ENCODE results near the gene YWHAG.
"Not testable (repeated sequence)": the region's sequence is repeated elsewhere in the genome, so short reads cannot be mapped to it uniquely, and the experiment has no call there.

YWHAG gene

DNA sequence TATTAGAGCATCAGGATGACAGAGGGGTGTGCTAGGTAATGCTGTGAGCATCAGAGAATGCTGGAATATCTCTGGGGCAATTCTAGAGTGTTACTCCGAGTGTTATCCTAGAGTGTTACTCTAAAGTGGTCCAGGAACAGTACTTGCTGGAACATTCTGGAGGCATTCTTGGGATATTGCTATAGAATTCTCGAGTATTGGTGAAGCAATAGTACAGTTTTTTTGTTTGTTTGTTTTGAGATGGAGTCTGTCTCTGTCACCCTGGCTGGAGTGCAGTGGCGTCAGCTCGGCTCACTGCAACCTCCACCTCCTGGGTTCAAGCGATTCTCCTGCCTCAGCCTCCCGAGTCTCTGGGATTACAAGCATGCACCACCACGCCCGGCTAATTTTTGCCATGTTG, 38.1 kb upstream of the YWHAG start:
- H2AK5ac ChIP-seq (ENCODE audit: low read length): no peak overlapping the region
- H3K27ac ChIP-seq (ENCODE audit: low read depth, low read length): no peak overlapping the region
- H2BK12ac ChIP-seq (ENCODE audit: low read length): no peak overlapping the region
- H3K18ac ChIP-seq (ENCODE audit: low read length): no peak overlapping the region
- no peak overlapping the region for H2BK5ac ChIP-seq (ENCODE audit: low read depth, low read length, poor library complexity)
- H3K4ac ChIP-seq (ENCODE audit: low read depth, low read length): no peak overlapping the region
- peaks cover 3 to 8% of the 10 kb centered on the region in 2 experiments for H3K4me1 ChIP-seq (ENCODE audit: control insufficient read depth in 1 of 2, insufficient read depth in 2 of 2, low read length in 2 of 2)
- H3K79me2 ChIP-seq (ENCODE audit: control insufficient read depth, insufficient read depth, low read length, poor library complexity): peaks cover 3% of the 10 kb centered on the region
- H3K9me3 ChIP-seq (ENCODE audit: insufficient read depth, low read depth, low read length): no peaks in the 10 kb centered on the region
- no peaks in the 10 kb centered on the region for H3K27me3 ChIP-seq (ENCODE audit: insufficient read depth, low read length)
- no peak overlapping the region for H3K4me2 ChIP-seq (ENCODE audit: low read length)
- H2BK120ac ChIP-seq (ENCODE audit: insufficient read depth, low read length, poor library complexity): no peak overlapping the region
- H4K91ac ChIP-seq (ENCODE audit: low read depth, low read length): no peak overlapping the region
- no peak overlapping the region for H3K4me3 ChIP-seq (ENCODE audit: low read depth, low read length)
- DNase-seq: no peak
- no peak overlapping the region for H4K8ac ChIP-seq (ENCODE audit: low read depth, low read length)
- H3K9ac ChIP-seq (ENCODE audit: low read length): no peak overlapping the region
- H4K12ac ChIP-seq (ENCODE audit: low read depth, low read length): no peak overlapping the region
- peaks cover 9% of the 10 kb centered on the region for H3K79me1 ChIP-seq (ENCODE audit: low read length)
- no peak overlapping the region for H3K14ac ChIP-seq (ENCODE audit: low read length)
- H3K23ac ChIP-seq (ENCODE audit: low read length): no peak overlapping the region
- H3K36me3 ChIP-seq (ENCODE audit: control insufficient read depth in 1 of 2, insufficient read depth in 2 of 2, low read length in 2 of 2): no peaks in the 10 kb centered on the region
- no CpG with 5 or more reads among the region's 8 CpGs for WGBS (ENCODE audit: extremely low coverage, insufficient coverage, insufficient read length)
- H2AFZ ChIP-seq (ENCODE audit: insufficient read depth, low read length, poor library complexity): no peak overlapping the region

DNA sequence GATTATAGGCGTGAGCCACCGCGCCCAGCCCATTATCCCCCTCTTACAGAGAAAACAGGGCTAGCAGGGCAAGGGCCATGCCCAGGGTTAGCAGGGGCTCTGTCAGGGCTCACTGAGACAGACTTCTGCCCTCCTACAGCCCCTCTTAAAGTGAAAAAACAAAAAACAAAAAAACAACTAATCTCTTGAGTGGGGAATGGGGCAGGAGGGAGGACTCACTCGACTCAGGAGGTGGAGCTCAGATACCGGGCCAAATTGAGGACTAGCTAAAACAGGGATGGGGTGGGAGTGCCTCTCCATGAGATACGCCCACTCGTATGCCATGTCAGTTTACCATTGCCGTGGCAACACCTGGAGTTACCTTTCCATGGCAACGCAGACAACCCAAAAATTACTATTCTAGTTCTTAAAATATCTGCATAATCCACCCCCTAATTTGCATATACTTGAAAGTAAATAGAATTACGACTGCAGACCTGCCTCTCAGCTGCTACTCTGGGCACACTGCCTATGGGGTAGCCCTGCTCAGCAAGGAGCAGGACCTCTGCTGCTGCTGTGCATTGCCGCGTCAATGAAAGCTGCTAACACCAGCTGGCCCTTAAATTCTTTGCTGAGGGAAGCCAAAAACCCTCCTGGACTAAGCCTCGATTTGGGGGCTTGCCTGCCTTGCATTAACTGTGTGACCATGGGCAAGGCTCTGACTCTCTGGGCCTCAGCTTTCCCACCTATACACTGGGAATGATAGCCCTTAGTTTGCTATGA, 37.4 kb upstream of the YWHAG start:
- Histone ChIP-seq H2BK120ac (ENCODE audit: insufficient read depth, low read length, poor library complexity) (no peak overlapping the region), H3K14ac (ENCODE audit: low read length) (no peak overlapping the region), H3K79me1 (ENCODE audit: low read length) (peaks cover 9% of the 10 kb centered on the region), H2AK5ac (ENCODE audit: low read length) (no peak overlapping the region), H3K36me3 (ENCODE audit: control insufficient read depth in 1 of 2, insufficient read depth in 2 of 2, low read length in 2 of 2) (no peaks in the 10 kb centered on the region), H4K91ac (ENCODE audit: low read depth, low read length) (no peak overlapping the region), H3K4ac (ENCODE audit: low read depth, low read length) (no peak overlapping the region), H3K4me1 (ENCODE audit: control insufficient read depth in 1 of 2, insufficient read depth in 2 of 2, low read length in 2 of 2) (peaks cover 3 to 8% of the 10 kb centered on the region in 2 experiments), H3K9ac (ENCODE audit: low read length) (no peak overlapping the region), H3K18ac (ENCODE audit: low read length) (no peak overlapping the region), H3K79me2 (ENCODE audit: control insufficient read depth, insufficient read depth, low read length, poor library complexity) (peaks cover 3% of the 10 kb centered on the region), H2AFZ (ENCODE audit: insufficient read depth, low read length, poor library complexity) (no peak overlapping the region), H3K27ac (ENCODE audit: low read depth, low read length) (no peak overlapping the region), H3K9me3 (ENCODE audit: insufficient read depth, low read depth, low read length) (no peaks in the 10 kb centered on the region), H3K23ac (ENCODE audit: low read length) (no peak overlapping the region), H2BK12ac (ENCODE audit: low read length) (no peak overlapping the region), H4K8ac (ENCODE audit: low read depth, low read length) (no peak overlapping the region), H3K4me3 (ENCODE audit: low read depth, low read length) (no peak overlapping the region), H2BK5ac (ENCODE audit: low read depth, low read length, poor library complexity) (no peak overlapping the region), H4K12ac (ENCODE audit: low read depth, low read length) (no peak overlapping the region), H3K4me2 (ENCODE audit: low read length) (no peak overlapping the region), H3K27me3 (ENCODE audit: insufficient read depth, low read length) (no peaks in the 10 kb centered on the region)
- no peak for DNase-seq
- WGBS (ENCODE audit: extremely low coverage, insufficient coverage, insufficient read length): no CpG with 5 or more reads among the region's 13 CpGs

DNA sequence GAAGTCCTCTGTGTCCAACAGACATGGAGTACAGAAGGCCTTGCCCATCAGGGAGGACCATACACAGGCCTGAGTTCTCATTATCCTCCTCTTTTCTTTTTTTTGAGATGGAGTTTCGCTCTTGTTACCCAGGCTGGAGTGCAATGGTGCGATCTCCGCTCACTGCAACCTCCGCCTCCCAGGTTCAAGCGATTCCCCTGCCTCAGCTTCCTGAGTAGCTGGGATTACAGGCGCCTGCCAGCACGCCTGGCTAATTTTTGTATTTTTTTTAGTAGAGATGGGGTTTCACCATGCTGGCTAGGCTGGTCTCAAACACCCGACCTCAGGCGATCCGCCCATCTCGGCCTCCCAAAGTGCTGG, 36.8 kb upstream of the YWHAG start:
- H3K14ac ChIP-seq (ENCODE audit: low read length); H2BK120ac ChIP-seq (ENCODE audit: insufficient read depth, low read length, poor library complexity); H3K79me1 ChIP-seq (ENCODE audit: low read length); H3K4ac ChIP-seq (ENCODE audit: low read depth, low read length); H3K4me3 ChIP-seq (ENCODE audit: low read depth, low read length); H4K8ac ChIP-seq (ENCODE audit: low read depth, low read length); DNase-seq; H4K91ac ChIP-seq (ENCODE audit: low read depth, low read length); H3K18ac ChIP-seq (ENCODE audit: low read length); H3K36me3 ChIP-seq (ENCODE audit: control insufficient read depth in 1 of 2, insufficient read depth in 2 of 2, low read length in 2 of 2); H3K9me3 ChIP-seq (ENCODE audit: insufficient read depth, low read depth, low read length); H2BK5ac ChIP-seq (ENCODE audit: low read depth, low read length, poor library complexity); H3K4me1 ChIP-seq (ENCODE audit: control insufficient read depth in 1 of 2, insufficient read depth in 2 of 2, low read length in 2 of 2); H3K23ac ChIP-seq (ENCODE audit: low read length); H2AFZ ChIP-seq (ENCODE audit: insufficient read depth, low read length, poor library complexity); H2BK12ac ChIP-seq (ENCODE audit: low read length); H3K79me2 ChIP-seq (ENCODE audit: control insufficient read depth, insufficient read depth, low read length, poor library complexity); H3K4me2 ChIP-seq (ENCODE audit: low read length); H2AK5ac ChIP-seq (ENCODE audit: low read length); H4K12ac ChIP-seq (ENCODE audit: low read depth, low read length); H3K27me3 ChIP-seq (ENCODE audit: insufficient read depth, low read length); H3K27ac ChIP-seq (ENCODE audit: low read depth, low read length); H3K9ac ChIP-seq (ENCODE audit: low read length): not testable (repeated sequence)
- WGBS (ENCODE audit: extremely low coverage, insufficient coverage, insufficient read length): no CpG with 5 or more reads among the region's 11 CpGs

DNA sequence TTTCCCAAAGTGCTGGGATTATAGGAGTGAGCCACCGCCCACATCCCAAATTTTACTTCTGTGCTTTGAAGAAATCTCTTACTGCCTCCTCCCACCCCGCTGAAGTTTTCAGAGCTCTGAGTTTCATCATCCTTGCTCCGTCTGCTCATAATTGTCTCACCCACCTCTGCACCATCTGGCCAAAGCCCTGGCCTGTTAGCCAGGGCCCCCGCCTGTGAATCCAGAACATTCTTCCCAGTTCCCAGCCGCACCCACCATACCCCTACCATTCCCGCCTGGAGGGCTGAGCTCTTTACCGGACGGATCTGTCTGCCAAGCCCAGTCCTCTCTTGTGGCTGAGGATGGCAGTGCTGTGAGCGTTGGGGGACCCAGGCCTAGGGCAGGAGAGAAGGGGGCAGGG, 36.2 kb upstream of the YWHAG start:
- no peaks in the 10 kb centered on the region for H3K27me3 ChIP-seq (ENCODE audit: insufficient read depth, low read length)
- H3K79me2 ChIP-seq (ENCODE audit: control insufficient read depth, insufficient read depth, low read length, poor library complexity): peaks cover 3% of the 10 kb centered on the region
- H4K12ac ChIP-seq (ENCODE audit: low read depth, low read length): no peak overlapping the region
- H3K23ac ChIP-seq (ENCODE audit: low read length): no peak overlapping the region
- H3K18ac ChIP-seq (ENCODE audit: low read length): no peak overlapping the region
- no peaks in the 10 kb centered on the region for H3K36me3 ChIP-seq (ENCODE audit: control insufficient read depth in 1 of 2, insufficient read depth in 2 of 2, low read length in 2 of 2)
- H2BK5ac ChIP-seq (ENCODE audit: low read depth, low read length, poor library complexity): no peak overlapping the region
- no peak overlapping the region for H3K14ac ChIP-seq (ENCODE audit: low read length)
- WGBS (ENCODE audit: extremely low coverage, insufficient coverage, insufficient read length): no CpG with 5 or more reads among the region's 9 CpGs
- peaks cover 9% of the 10 kb centered on the region for H3K79me1 ChIP-seq (ENCODE audit: low read length)
- no peak for DNase-seq
- no peak overlapping the region for H3K9ac ChIP-seq (ENCODE audit: low read length)
- H2AFZ ChIP-seq (ENCODE audit: insufficient read depth, low read length, poor library complexity): no peak overlapping the region
- no peak overlapping the region for H3K4me3 ChIP-seq (ENCODE audit: low read depth, low read length)
- no peak overlapping the region for H3K4me2 ChIP-seq (ENCODE audit: low read length)
- no peak overlapping the region for H2AK5ac ChIP-seq (ENCODE audit: low read length)
- no peak overlapping the region for H3K4ac ChIP-seq (ENCODE audit: low read depth, low read length)
- H4K91ac ChIP-seq (ENCODE audit: low read depth, low read length): no peak overlapping the region
- H2BK120ac ChIP-seq (ENCODE audit: insufficient read depth, low read length, poor library complexity): no peak overlapping the region
- H4K8ac ChIP-seq (ENCODE audit: low read depth, low read length): no peak overlapping the region
- no peak overlapping the region for H3K27ac ChIP-seq (ENCODE audit: low read depth, low read length)
- H2BK12ac ChIP-seq (ENCODE audit: low read length): no peak overlapping the region
- no peaks in the 10 kb centered on the region for H3K9me3 ChIP-seq (ENCODE audit: insufficient read depth, low read depth, low read length)
- peaks cover 3 to 8% of the 10 kb centered on the region in 2 experiments for H3K4me1 ChIP-seq (ENCODE audit: control insufficient read depth in 1 of 2, insufficient read depth in 2 of 2, low read length in 2 of 2)

Data from trophoblast cell (in vitro differentiated cells and primary cell).